ENCODE measurements around the gene TCTA. TPM values are rescaled to one million over a fixed set of nuclear protein-coding genes. Genes with fewer than 3 reads are reported as not detected.

TCTA gene
- total and polyA plus RNA-seq, 2 donors (not counting 3 experiments of a cell fraction or from before 2014, with no cell fraction given): 21.9 to 32.3 TPM

- TF ChIP-seq GATA2 (IDR thresholded peaks at IDR 0.05; ENCODE audit: insufficient read depth, insufficient read length, low read depth, low read length) (no peak), FOS (IDR thresholded peaks at IDR 0.05; ENCODE audit: borderline replicate concordance, insufficient read depth, low read length) (no peak), POLR2AphosphoS5 (IDR thresholded peaks at IDR 0.05; ENCODE audit: insufficient read depth, low read depth, low read length) (no peak), JUN (IDR thresholded peaks at IDR 0.05; ENCODE audit: borderline replicate concordance, insufficient read depth, insufficient read length, low read depth) (no peak), POLR2A (IDR thresholded peaks at IDR 0.05; ENCODE audit: low read depth, low read length) (no peak), EZH2 (IDR thresholded peaks at IDR 0.05; ENCODE audit: borderline replicate concordance, low read depth, low read length, severe bottlenecking) (no peak)
- TF ChIP-seq, protein P1, sequence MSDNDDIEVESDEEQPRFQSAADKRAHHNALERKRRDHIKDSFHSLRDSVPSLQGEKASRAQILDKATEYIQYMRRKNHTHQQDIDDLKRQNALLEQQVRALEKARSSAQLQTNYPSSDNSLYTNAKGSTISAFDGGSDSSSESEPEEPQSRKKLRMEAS (IDR thresholded peaks at IDR 0.05; ENCODE audit: insufficient read depth, insufficient read length): no peak
- H3K9me1 ChIP-seq (replicated peaks; ENCODE audit: control insufficient read depth, extremely low read depth, insufficient read depth, low read length): no peaks in the 10 kb centered on the region
- no peak overlapping the region for H3K4me2 ChIP-seq (ENCODE audit: insufficient read depth, low read length)
- intact Hi-C loops (cut with micrococcal nuclease): no loop called here
- no peak for FAIRE-seq
- H2AFZ ChIP-seq (ENCODE audit: low read depth, low read length): no peak overlapping the region
- CTCF ChIA-PET: interaction anchor here (2.0 to 3.2 kb wide), 2 partner anchors 28 to 82 kb away, joined by 6 to 13 read pairs; partner anchors contain the start of gene USP4
- no peaks in the 10 kb centered on the region for H4K20me1 ChIP-seq (replicated peaks; ENCODE audit: control insufficient read depth, extremely low read depth, insufficient read depth, low read length)
- H3K4me3 ChIP-seq (replicated peaks in 1 of 3; ENCODE audit: insufficient read depth in 1 of 3, low read depth in 1 of 3, low read length in 3 of 3): no peak overlapping the region
- POLR2A ChIA-PET: interaction anchor here (1.9 kb wide), 1 partner anchor 10 kb away, joined by 7 read pairs; the partner anchor contains the start of genes RHOA and TCTA
- H3K79me2 ChIP-seq (ENCODE audit: control insufficient read depth, insufficient read depth, low read length): no peaks in the 10 kb centered on the region
- no peak overlapping the region for H3K9ac ChIP-seq (replicated peaks; ENCODE audit: extremely low read depth, insufficient read depth, low read length)
- DNase-seq (ENCODE audit: low read depth, low spot score): no peak
- no peaks in the 10 kb centered on the region for H3K4me1 ChIP-seq (ENCODE audit: control insufficient read depth, extremely low read depth, insufficient read depth, low read length)
- H3K27ac ChIP-seq (ENCODE audit: insufficient read depth, low read depth, low read length): no peak overlapping the region
- dilution Hi-C loops (cut with MboI; ENCODE audit: extremely low pct_ligation_motif_present, low sequenced_read_pairs): no loop called here
- no peaks in the 10 kb centered on the region for H3K9me3 ChIP-seq (replicated peaks; ENCODE audit: control insufficient read depth, insufficient read depth, low read length)
- H3K36me3 ChIP-seq (ENCODE audit: control insufficient read depth in 2 of 2, extremely low read depth in 1 of 2, insufficient read depth in 2 of 2, low read length in 2 of 2): peaks cover 0 to 18% of the 10 kb centered on the region in 2 experiments
- no peaks in the 10 kb centered on the region for H3K27me3 ChIP-seq (ENCODE audit: control insufficient read depth in 2 of 2, insufficient read depth in 2 of 2, low read length in 2 of 2)
- BruUV-seq (replicated peaks): no TSS peak
Measured at GRCh38 chr3:49421890-49422378, 9.7 kb downstream of the TCTA start.

Measured in endothelial cell of umbilical vein (primary cell).